ENCODE measurements around the gene FLT4. TPM values are rescaled to one million over a fixed set of nuclear protein-coding genes. Genes with fewer than 3 reads are reported as not detected.

Gene FLT4
- total RNA-seq: 10 to 100 TPM in 1 of 4 donors, 1 to 10 TPM in 3; 2.1 to 11.6 (median 4.0) TPM

DNA sequence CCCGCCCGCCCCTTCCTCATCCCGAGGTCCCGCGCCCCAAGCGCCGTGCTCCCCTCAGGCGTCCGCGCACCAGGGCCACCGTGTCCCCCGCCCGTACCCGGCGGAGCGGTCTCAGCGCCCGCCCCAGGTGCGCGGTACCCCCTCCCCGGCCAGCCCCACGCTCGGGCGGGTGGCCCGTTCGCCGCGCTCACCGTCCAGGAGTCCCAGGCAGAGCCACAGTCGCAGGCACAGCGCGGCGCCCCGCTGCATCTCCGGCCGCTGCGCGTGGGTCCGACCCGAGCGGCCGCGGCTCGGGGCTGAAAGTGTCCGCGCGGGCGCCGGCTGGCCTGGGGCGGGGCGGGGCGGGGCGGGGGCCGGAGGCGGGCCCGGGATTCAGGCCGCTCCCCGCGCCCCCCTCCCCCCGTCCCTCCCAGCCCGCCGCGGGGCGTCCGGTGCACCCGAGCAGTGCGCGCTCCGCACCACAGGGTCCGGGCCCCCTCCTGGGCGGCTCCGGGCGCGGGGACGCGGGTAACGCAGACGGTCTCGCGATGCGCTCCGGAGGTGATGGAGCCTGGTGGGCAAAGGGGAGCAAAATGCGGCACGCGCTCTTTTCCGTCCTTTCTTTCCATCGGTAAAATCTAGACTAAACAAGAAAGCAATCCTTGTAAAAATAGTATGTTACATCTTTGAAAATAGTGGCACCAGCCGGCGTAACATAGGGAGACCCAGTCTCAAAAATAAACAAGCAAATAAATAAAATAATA is at the start of gene FLT4:
TSS of gene FLT4 (minus strand) at position 304 of the 743 bp plus-strand sequence. CDS start at position 249, 55 bp downstream.
- intact Hi-C loops (cut with DNase I; ENCODE audit: low total_unique reads): no loop called here
- DNase-seq (ENCODE audit: low spot score in 2 of 2): peak in 1 of 2 donors; percentile 73
- WGBS, 2 donors: 0 to 1% methylated on average over 13 to 39 of the region's 89 CpGs
- TF ChIP-seq POLR2A (IDR thresholded peaks at IDR 0.05) (no peak), CTCF (IDR thresholded peaks at IDR 0.05) (no peak)
- H3K4me3 ChIP-seq (ENCODE audit: low read depth, poor library complexity, severe bottlenecking): peak within 1 kb of the TSS; percentile 13

DNA sequence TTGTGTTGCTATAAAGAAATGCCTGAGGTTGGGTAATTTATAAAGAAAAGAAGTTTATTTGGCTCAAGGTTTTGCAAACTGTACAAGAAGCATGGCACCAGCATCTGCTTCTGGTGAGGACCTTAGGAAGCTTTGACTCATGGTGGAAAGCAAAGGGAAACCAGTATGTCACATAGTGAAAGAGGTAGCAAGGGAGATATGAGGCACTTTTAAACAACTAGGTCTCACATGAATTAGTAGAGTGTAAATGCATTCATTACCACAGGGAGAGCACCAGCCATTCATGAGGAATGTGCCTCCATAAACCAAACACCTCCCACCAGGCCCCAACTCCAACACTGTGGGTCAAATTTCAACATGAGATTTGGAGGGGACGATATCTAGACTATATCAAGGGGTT is 49.6 kb upstream of the FLT4 start:
- no peak overlapping the region for H3K4me3 ChIP-seq (ENCODE audit: low read depth, poor library complexity, severe bottlenecking)
- WGBS, 2 donors: 78 to 82% methylated on average over 1 of the region's 1 CpG
- intact Hi-C loops (cut with DNase I; ENCODE audit: low total_unique reads): no loop called here
- no peak for DNase-seq (ENCODE audit: low spot score in 2 of 2)
- no peak for TF ChIP-seq CTCF (IDR thresholded peaks at IDR 0.05)
- TF ChIP-seq POLR2A (IDR thresholded peaks at IDR 0.05): no peak

DNA sequence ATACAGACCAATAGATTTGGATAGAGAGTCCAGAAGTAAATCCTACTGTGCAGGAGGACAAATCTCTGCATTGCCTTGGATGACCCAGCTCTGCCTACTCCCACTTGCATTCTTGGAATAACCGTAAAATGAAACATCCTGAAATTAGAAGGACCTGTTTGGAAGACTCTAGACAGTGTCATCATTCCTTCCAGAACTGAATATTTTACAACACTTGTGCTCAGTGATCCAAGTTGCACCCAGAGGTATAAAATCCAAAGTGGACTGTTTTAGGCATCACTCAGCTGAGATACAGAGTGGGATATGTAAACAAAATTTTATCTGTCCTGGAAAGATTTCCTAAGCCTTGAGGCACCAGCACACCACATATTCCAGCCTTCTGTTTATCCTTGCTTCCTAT is 46.7 kb upstream of the FLT4 start:
- no peak for DNase-seq (ENCODE audit: low spot score in 2 of 2)
- no peak overlapping the region for H3K4me3 ChIP-seq (ENCODE audit: low read depth, poor library complexity, severe bottlenecking)
- 86 to 94% methylated on average over 1 of the region's 1 CpG for WGBS, 2 donors
- TF ChIP-seq POLR2A (IDR thresholded peaks at IDR 0.05) (no peak), CTCF (IDR thresholded peaks at IDR 0.05) (no peak)
- intact Hi-C loops (cut with DNase I; ENCODE audit: low total_unique reads): no loop called here

DNA sequence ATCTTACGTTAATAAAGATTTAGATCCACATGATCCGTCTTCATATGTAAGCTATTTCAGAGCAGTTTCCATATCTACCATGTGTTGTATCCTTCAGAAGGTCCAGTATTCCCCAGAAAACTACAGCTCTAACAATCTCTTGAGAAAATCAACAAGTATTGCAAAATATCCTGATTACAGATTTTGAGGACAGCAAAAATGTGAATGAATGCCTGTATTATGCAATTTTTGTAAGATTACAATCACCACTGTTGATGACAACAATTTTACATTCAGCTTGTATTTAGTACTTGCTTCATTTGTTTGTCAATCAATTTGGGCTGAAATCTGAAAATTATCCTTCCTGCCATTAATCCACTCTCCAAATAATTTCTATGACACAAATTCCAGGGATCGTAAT is 43.0 kb upstream of the FLT4 start:
- 47 to 69% methylated on average over 3 of the region's 3 CpGs for WGBS, 2 donors
- TF ChIP-seq POLR2A (IDR thresholded peaks at IDR 0.05): no peak
- no peak for TF ChIP-seq CTCF (IDR thresholded peaks at IDR 0.05)
- DNase-seq (ENCODE audit: low spot score in 2 of 2): no peak
- H3K4me3 ChIP-seq (ENCODE audit: low read depth, poor library complexity, severe bottlenecking): no peak overlapping the region
- intact Hi-C loops (cut with DNase I; ENCODE audit: low total_unique reads): no loop called here

GRCh38 chr5:180691046-180691445 is 41.6 kb upstream of the FLT4 start:
- 85 to 86% methylated on average over 6 of the region's 6 CpGs for WGBS, 2 donors
- no peak for TF ChIP-seq CTCF (IDR thresholded peaks at IDR 0.05)
- TF ChIP-seq POLR2A (IDR thresholded peaks at IDR 0.05): no peak
- intact Hi-C loops (cut with DNase I; ENCODE audit: low total_unique reads): no loop called here

GRCh38 chr5:180690562-180690961 is 41.2 kb upstream of the FLT4 start:
- WGBS, 2 donors: 66 to 78% methylated on average over 6 of the region's 6 CpGs
- no peak for TF ChIP-seq POLR2A (IDR thresholded peaks at IDR 0.05)
- no peak for DNase-seq (ENCODE audit: low spot score in 2 of 2)
- H3K4me3 ChIP-seq (ENCODE audit: low read depth, poor library complexity, severe bottlenecking): no peak overlapping the region
- intact Hi-C loops (cut with DNase I; ENCODE audit: low total_unique reads): no loop called here

More at GRCh38 chr5:180691046-180691445, 41.6 kb upstream of the FLT4 start:
- no peak for DNase-seq (ENCODE audit: low spot score in 2 of 2)
- H3K4me3 ChIP-seq (ENCODE audit: low read depth, poor library complexity, severe bottlenecking): no peak overlapping the region

Measured in lower leg skin (tissue), 4 donors.